Natural killer cell treated with Interleukin-12 subunit alpha and Interleukin-12 subunit beta and Interleukin-15 and Interleukin-18, amount 100 ng/mL, for 72 hours (primary cell): ENCODE data around the gene TMEM37. TPM values are rescaled to one million over a fixed set of nuclear protein-coding genes. Genes with fewer than 3 reads are reported as not detected.

Experiments used
- ATAC-seq, 2 donors: fragments of 150-1000 bp; cut with Tn5 transposase in 1 of 2; sonication (Bioruptor Pico), chemical (Tn5 transposase) in 1 of 2; 2 replicates each; pipeline ENCODE4 v1.10.0; 2021
- DNase-seq: peaks from one replicate; pipeline ENCODE4 v3.0.0; 2022; ENCODE audit warnings: low spot score
- H3K27ac Mint-ChIP-seq, 2 donors: 1 replicate in 1 of 2; 2 replicates in 1 of 2; pipeline ENCODE4 v1.8.0; 2022; ENCODE audit warnings: mixed read lengths in 2 of 2, mild to moderate bottlenecking in 1 of 2, moderate library complexity in 1 of 2
- H3K27me3 Mint-ChIP-seq, 2 donors: 1 replicate in 1 of 2; 2 replicates in 1 of 2; pipeline ENCODE4 v1.8.0; 2022; ENCODE audit warnings: mixed read lengths in 2 of 2
- H3K36me3 Mint-ChIP-seq: one replicate; pipeline ENCODE4 v1.8.0; 2022; ENCODE audit warnings: mixed read lengths
- H3K4me1 Mint-ChIP-seq, 2 donors: 1 replicate in 1 of 2; 2 replicates in 1 of 2; pipeline ENCODE4 v1.8.0; 2022; ENCODE audit warnings: low read depth in 2 of 2, mixed read lengths in 2 of 2, mild to moderate bottlenecking in 1 of 2
- H3K4me3 Mint-ChIP-seq: one replicate; pipeline ENCODE4 v1.8.0; 2022; ENCODE audit warnings: mixed read lengths
- H3K9me3 Mint-ChIP-seq: 2 replicates; pipeline ENCODE4 v1.8.0; 2022; ENCODE audit warnings: mixed read lengths
- total RNA-seq, 2 donors: library from RNA; stranded (reverse); gene quantifications; one replicate each; pipeline ENCODE4 v1.2.3, GENCODE V29; 2022

TMEM37 gene
- total RNA-seq, 2 donors from 2014 or later = not detected

- Mint-ChIP-seq H3K4me3 (no peak overlapping the region), H3K36me3 (no peaks in the 10 kb centered on the region), H3K27ac (no peak overlapping the region), H3K9me3 (no peaks in the 10 kb centered on the region), H3K4me1 (no peaks in the 10 kb centered on the region), H3K27me3 (peaks cover 14 to 27% of the 10 kb centered on the region in 2 donors)
- DNase-seq (no peak), ATAC-seq (no peak)
Observed at GRCh38 chr2:119487434-119488244, 56.0 kb downstream of the TMEM37 start.

Other genes with a start within 250 kb of the TMEM37 start
- gene STEAP3, start 208.0 kb upstream of the TMEM37 start, total RNA-seq = 1 to 10 TPM; 1.3 to 2.3 TPM
- gene C2orf76, start 65.0 kb upstream of the TMEM37 start, total RNA-seq = 10 to 100 TPM in 1 of 2 donors, 1 to 10 TPM in 1; 6.5 to 10.9 TPM
- gene DBI, start 64.9 kb upstream of the TMEM37 start, total RNA-seq = 100 to 1,000 TPM; 161 to 187 TPM
- gene SCTR, start 92.6 kb downstream of the TMEM37 start, total RNA-seq = not detected
- not detected for gene CFAP221, start 112.6 kb downstream of the TMEM37 start, total RNA-seq
- 10 to 100 TPM in 1 of 2 donors, 1 to 10 TPM in 1; 8.9 to 14.7 TPM for gene TMEM177, start 247.3 kb downstream of the TMEM37 start, total RNA-seq